K562 (cell line): ENCODE measurements around the gene MCMBP. TPM values are rescaled to one million over a fixed set of nuclear protein-coding genes. Genes with fewer than 3 reads are reported as not detected.

Source experiments
- ATAC-seq: fragments of 200-7000 bp; cut with Tn5 transposase; 3 replicates; pipeline ENCODE4 v1.9.1; 2020; ENCODE audit warnings: moderate library complexity
- BruUV-seq: library from RNA; stranded (reverse); fragments of 400-500 nt; replicated peaks from 2 replicates; lab custom pipeline; 2021; lab: Mats Ljungman, UMichigan
- CTCF ChIA-PET: fragments of 300-600 bp; formaldehyde crosslinking; extraction: SDS; loops from one replicate; lab custom pipeline; 2021; ENCODE audit warnings: low intra/inter-chr PET ratio; lab: Yijun Ruan, JAX
- POLR2A ChIA-PET: fragments of 300-600, 350-650 bp; sonication (Branson Sonifier 250); formaldehyde crosslinking; extraction: SDS; loops from one replicate; lab custom pipeline; 2021; ENCODE audit warnings: antibody characterized with exemption, inconsistent platforms; lab: Yijun Ruan, JAX
- DNase-seq, 4 experiments: peaks; one replicate each; pipeline versions ENCODE4 v3.0.0 to v3.0.0-alpha.2; 2011 to 2018; ENCODE audit warnings: low spot score in 3 of 4, mixed read lengths in 3 of 4; ENCODE audit errors: extremely low read depth in 1 of 4
- FAIRE-seq: peaks from 2 replicates; lab custom pipeline; 2011; peaks lifted over from hg19 to GRCh38; lab: Jason Lieb, UNC
- H2AFZ ChIP-seq: 2 replicates; pipeline ENCODE4 v1.6.0; 2011; ENCODE audit warnings: low read depth, low read length, control low read depth, inconsistent platforms
- H3K27ac ChIP-seq: fragments of 200-600 bp; 3 replicates; pipeline ENCODE4 v1.8.0; 2011; ENCODE audit warnings: low read depth, mild to moderate bottlenecking, control low read depth, inconsistent platforms, low read length, moderate library complexity, mixed read lengths; ENCODE audit errors: extremely low read depth
- H3K27me3 ChIP-seq, 2 experiments: fragments of 300-600 bp in 1 of 2; 2 replicates in 1 of 2; 3 replicates in 1 of 2; pipeline versions ENCODE4 v1.6.0 to v1.8.0; 2011; ENCODE audit warnings: inconsistent platforms in 2 of 2, low read length in 2 of 2, mild to moderate bottlenecking in 1 of 2, mixed read lengths in 1 of 2, moderate library complexity in 1 of 2; ENCODE audit not compliant: control insufficient read depth in 2 of 2, insufficient read depth in 2 of 2
- H3K36me3 ChIP-seq: fragments of 300-600 bp; 3 replicates; pipeline ENCODE4 v1.8.0; 2011; ENCODE audit warnings: mild to moderate bottlenecking, low read length, inconsistent platforms; ENCODE audit not compliant: control insufficient read depth, insufficient read depth
- H3K4me1 ChIP-seq, 2 experiments: fragments of 200-600 bp in 1 of 2; replicated peaks in 1 of 2; 2 replicates in 1 of 2; 3 replicates in 1 of 2; pipeline versions ENCODE4 v1.5.1 to v1.8.0; 2011; ENCODE audit warnings: inconsistent platforms in 2 of 2, low read length in 2 of 2, mild to moderate bottlenecking in 1 of 2, mixed read lengths in 1 of 2, moderate library complexity in 1 of 2; ENCODE audit not compliant: control insufficient read depth in 2 of 2, insufficient read depth in 2 of 2
- H3K4me2 ChIP-seq: 2 replicates; pipeline ENCODE4 v1.6.1; 2011; ENCODE audit warnings: low read length, control low read depth, inconsistent platforms, mixed read lengths; ENCODE audit not compliant: insufficient read depth
- H3K4me3 ChIP-seq: fragments of 200-600 bp; sonication (generic), shearing (Covaris generic); 2 replicates; pipeline ENCODE4 v1.5.1; 2016; ENCODE audit warnings: control low read depth, inconsistent platforms
- H3K79me2 ChIP-seq: fragments of 200-600 bp; 3 replicates; pipeline ENCODE4 v1.8.0; 2011; ENCODE audit warnings: low read length, inconsistent platforms; ENCODE audit not compliant: control insufficient read depth, insufficient read depth
- H3K9ac ChIP-seq, 2 experiments: 2 replicates each; pipeline versions ENCODE4 v1.6.0 to v1.6.1; 2011; ENCODE audit warnings: low read depth in 2 of 2, low read length in 2 of 2, control low read depth in 1 of 2, inconsistent platforms in 1 of 2, mild to moderate bottlenecking in 1 of 2, mixed read lengths in 1 of 2; ENCODE audit not compliant: insufficient read depth in 1 of 2
- H3K9me1 ChIP-seq: one replicate; pipeline ENCODE4 v1.6.0; 2011; ENCODE audit warnings: inconsistent platforms, mild to moderate bottlenecking, low read length, moderate library complexity; ENCODE audit not compliant: control insufficient read depth, insufficient read depth
- H3K9me3 ChIP-seq: replicated peaks from 2 replicates; pipeline ENCODE4 v1.5.1; 2011; ENCODE audit warnings: low read depth, low read length, inconsistent platforms; ENCODE audit not compliant: control insufficient read depth, insufficient read depth
- H4K20me1 ChIP-seq: replicated peaks from 2 replicates; pipeline ENCODE4 v1.6.1; 2011; ENCODE audit warnings: low read length, inconsistent platforms, mixed read lengths; ENCODE audit not compliant: control insufficient read depth, insufficient read depth
- ARID2 ChIP-seq: fragments of 450-650 bp; IDR thresholded peaks from 2 replicates; pipeline ENCODE4 v1.6.1; 2017; ENCODE audit warnings: antibody characterized with exemption, mild to moderate bottlenecking
- EGR1 ChIP-seq: fragments of 450-650 bp; conservative IDR thresholded peaks from 2 replicates; pipeline ENCODE4 v1.6.1; 2017; ENCODE audit warnings: mild to moderate bottlenecking
- ELF2 ChIP-seq: fragments of 250-450 bp; sonication (Bioruptor Pico); IDR thresholded peaks from 2 replicates; pipeline ENCODE4 v1.5.0; 2021; ENCODE audit warnings: mild to moderate bottlenecking
- GTF2A2 ChIP-seq: IDR thresholded peaks from 2 replicates; pipeline ENCODE4 v1.6.1; 2016; ENCODE audit warnings: mild to moderate bottlenecking, missing genetic modification characterization, missing compliant biosample characterization
- KAT2B ChIP-seq: IDR thresholded peaks from one replicate; pipeline ENCODE4 v1.6.1; 2012; ENCODE audit warnings: low read depth, mild to moderate bottlenecking, control low read depth, inconsistent platforms, low read length, moderate library complexity
- MEF2A ChIP-seq: IDR thresholded peaks from 2 replicates; pipeline ENCODE4 v1.6.1; 2011; ENCODE audit warnings: low read depth, mild to moderate bottlenecking, low read length, moderate library complexity; ENCODE audit not compliant: control insufficient read depth
- NCOA6 ChIP-seq: fragments of 450-650 bp; IDR thresholded peaks from 2 replicates; pipeline ENCODE4 v1.6.1; 2017; ENCODE audit warnings: mild to moderate bottlenecking
- PHF8 ChIP-seq: fragments of 200-600 bp; sonication (generic); IDR thresholded peaks from 2 replicates; pipeline ENCODE4 v1.6.1; 2012; ENCODE audit warnings: mixed run types, mild to moderate bottlenecking, inconsistent platforms, low read length, moderate library complexity, borderline replicate concordance
- RB1 ChIP-seq: fragments of 450-650 bp; IDR thresholded peaks from 2 replicates; pipeline ENCODE4 v1.6.1; 2017; ENCODE audit warnings: low read depth, mild to moderate bottlenecking
- RBBP5 ChIP-seq: fragments of 200-600 bp; sonication (generic); IDR thresholded peaks from 2 replicates; pipeline ENCODE4 v1.6.1; 2012; ENCODE audit warnings: borderline replicate concordance, mild to moderate bottlenecking, low read length, control low read depth, inconsistent platforms; ENCODE audit not compliant: insufficient read depth, poor library complexity, severe bottlenecking
- VEZF1 ChIP-seq: fragments of 200-800 bp; sonication (Bioruptor generic); IDR thresholded peaks from 2 replicates; pipeline ENCODE4 v1.6.1; 2017; ENCODE audit warnings: missing genetic modification characterization, missing compliant biosample characterization
- ZFP36 ChIP-seq: fragments of 150-350 bp; IDR thresholded peaks from 2 replicates; pipeline ENCODE4 v1.6.1; 2018; ENCODE audit warnings: low read length, low read depth; ENCODE audit not compliant: partially characterized antibody
- ZNF184 ChIP-seq: sonication (generic); formaldehyde crosslinking; IDR thresholded peaks from 2 replicates; pipeline ENCODE4 v1.5.0; 2020; ENCODE audit warnings: missing genetic modification reagents
- ZNF232 ChIP-seq: sonication (generic); formaldehyde crosslinking; IDR thresholded peaks from 2 replicates; pipeline ENCODE4 v1.8.0; 2022; ENCODE audit warnings: mild to moderate bottlenecking, missing genetic modification reagents
- WGBS: fragments of 100-300 bp; shearing (Covaris generic); methylation state at CpG from one replicate; pipeline ENCODE4 v1.1.6; 2016; ENCODE audit warnings: low coverage, mixed read lengths; ENCODE audit not compliant: insufficient coverage; ENCODE audit errors: missing lambda C conversion rate; 5-methylcytosine and 5-hydroxymethylcytosine counted together
- in situ Hi-C: fragments of 300-500 bp; cut with MboI; formaldehyde crosslinking; loops from 4 replicates; pipeline ENCODE4 v1.15.0; 2018; ENCODE audit warnings: inconsistent platforms, mixed read lengths
- intact Hi-C: fragments of 100-400 bp; cut with micrococcal nuclease; formaldehyde crosslinking; loops from 2 replicates; pipeline ENCODE4 v1.14.2; 2022
- polyA plus RNA-seq, 8 experiments: library from polyadenylated mRNA; depleted of rRNA in 4 of 8; stranded (reverse) in 5 of 8; unstranded in 3 of 8; fragments of >200 nt; fragmentation: Nextera tagmentation in 2 of 8; fragmentation: Illumina TruSeq in 1 of 8; extraction: Ambion mirVana in 2 of 8; extraction: Trizol in 1 of 8; gene quantifications; 2 replicates each; pipeline versions ENCODE4 v1.2.1 to v1.2.3, GENCODE V29; 2011 to 2014; ENCODE audit warnings: inconsistent platforms in 1 of 8, missing spikeins in 1 of 8
- total RNA-seq, 7 experiments: library from RNA; depleted of rRNA in 6 of 7; stranded (reverse); fragments of >200 nt in 6 of 7; fragmentation: Illumina TruSeq in 2 of 7; extraction: Trizol in 2 of 7; gene quantifications; 2 replicates each; pipeline versions ENCODE4 v1.2.1 to v1.2.3, GENCODE V29; 2011 to 2021; ENCODE audit warnings: low replicate concordance in 1 of 7
- TF ChIP-seq, protein P1 (sequence below): fragments of 450-650 bp; IDR thresholded peaks from 2 replicates; pipeline ENCODE4 v1.7.1; 2018; ENCODE audit warnings: mild to moderate bottlenecking, low read depth; ENCODE audit not compliant: partially characterized antibody
- TF ChIP-seq, protein P2 (sequence below): fragments of 250-450 bp; sonication (Bioruptor Pico); IDR thresholded peaks from 2 replicates; pipeline ENCODE4 v1.8.0; 2021; ENCODE audit warnings: borderline replicate concordance, mild to moderate bottlenecking, moderate library complexity; ENCODE audit not compliant: poor library complexity, severe bottlenecking

MCMBP gene
- total and polyA plus RNA-seq, 9 of the 15 experiments (the other 6 are each of a cell fraction or from before 2014, with no cell fraction given), result 11.2 to 74.3 (median 50.5) TPM

- TF ChIP-seq RB1, result peak; percentile 99
- TF ChIP-seq, protein P1, sequence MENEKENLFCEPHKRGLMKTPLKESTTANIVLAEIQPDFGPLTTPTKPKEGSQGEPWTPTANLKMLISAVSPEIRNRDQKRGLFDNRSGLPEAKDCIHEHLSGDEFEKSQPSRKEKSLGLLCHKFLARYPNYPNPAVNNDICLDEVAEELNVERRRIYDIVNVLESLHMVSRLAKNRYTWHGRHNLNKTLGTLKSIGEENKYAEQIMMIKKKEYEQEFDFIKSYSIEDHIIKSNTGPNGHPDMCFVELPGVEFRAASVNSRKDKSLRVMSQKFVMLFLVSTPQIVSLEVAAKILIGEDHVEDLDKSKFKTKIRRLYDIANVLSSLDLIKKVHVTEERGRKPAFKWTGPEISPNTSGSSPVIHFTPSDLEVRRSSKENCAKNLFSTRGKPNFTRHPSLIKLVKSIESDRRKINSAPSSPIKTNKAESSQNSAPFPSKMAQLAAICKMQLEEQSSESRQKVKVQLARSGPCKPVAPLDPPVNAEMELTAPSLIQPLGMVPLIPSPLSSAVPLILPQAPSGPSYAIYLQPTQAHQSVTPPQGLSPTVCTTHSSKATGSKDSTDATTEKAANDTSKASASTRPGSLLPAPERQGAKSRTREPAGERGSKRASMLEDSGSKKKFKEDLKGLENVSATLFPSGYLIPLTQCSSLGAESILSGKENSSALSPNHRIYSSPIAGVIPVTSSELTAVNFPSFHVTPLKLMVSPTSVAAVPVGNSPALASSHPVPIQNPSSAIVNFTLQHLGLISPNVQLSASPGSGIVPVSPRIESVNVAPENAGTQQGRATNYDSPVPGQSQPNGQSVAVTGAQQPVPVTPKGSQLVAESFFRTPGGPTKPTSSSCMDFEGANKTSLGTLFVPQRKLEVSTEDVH, result no peak
- TF ChIP-seq EGR1, result no peak
- peak; percentile 64 for TF ChIP-seq RBBP5
- TF ChIP-seq MEF2A, result no peak
- peak; percentile 65; the same call in 1 of the 2 replicates for TF ChIP-seq PHF8
Observed at GRCh38 chr10:119872610-119872859, at the start of gene MCMBP (continued).

DNA sequence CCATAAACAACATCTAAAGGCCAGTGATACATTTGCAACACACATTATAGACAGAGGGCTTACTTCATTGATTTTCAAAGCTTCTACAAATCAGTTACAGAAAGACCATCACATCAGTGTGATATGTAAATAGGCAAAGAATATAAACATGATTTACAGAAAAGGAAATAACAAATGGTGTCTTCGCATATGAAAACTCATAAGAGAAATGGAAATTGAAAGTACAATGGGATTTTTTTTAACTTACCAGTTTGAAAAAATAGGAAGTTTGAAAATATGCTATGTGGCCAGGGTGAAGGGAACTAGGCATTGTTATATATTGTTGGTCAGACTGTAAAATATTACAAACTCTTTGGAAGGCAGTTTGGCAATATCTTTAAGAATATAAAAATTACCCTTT is 47.2 kb upstream of the MCMBP start:
- Histone ChIP-seq H4K20me1 (no peaks in the 10 kb centered on the region), H3K27me3 (no peaks in the 10 kb centered on the region), H3K79me2 (no peaks in the 10 kb centered on the region), H3K27ac (no peak overlapping the region), H3K36me3 (peaks cover 68% of the 10 kb centered on the region), H3K4me2 (no peak overlapping the region), H3K4me1 (no peaks in the 10 kb centered on the region), H3K4me3 (no peak overlapping the region), H2AFZ (no peak overlapping the region), H3K9ac (no peak overlapping the region), H3K9me3 (no peaks in the 10 kb centered on the region), H3K9me1 (no peaks in the 10 kb centered on the region)
- POLR2A ChIA-PET, result interaction anchor here (0.9 kb wide), 1 partner anchor 40 kb away, joined by 3 read pairs; no protein-coding TSS in a partner anchor
- no peak for DNase-seq
- BruUV-seq, result no TSS peak
- CTCF ChIA-PET, result no interaction called here
- FAIRE-seq, result no peak
- 100% methylated on average over 1 of the region's 1 CpG for WGBS
- in situ Hi-C loops (no loop called here), intact Hi-C loops (loop anchor here (5.0 kb wide), 1 partner anchor 168 kb away; no protein-coding TSS in a partner anchor)
- ATAC-seq, result no peak
- no peak for TF ChIP-seq ZNF232 (CRISPR knock-in tag)
- TF ChIP-seq GTF2A2 (tag), result no peak
- TF ChIP-seq NCOA6, result no peak
- no peak for TF ChIP-seq VEZF1 (CRISPR knock-in tag)
- no peak for TF ChIP-seq ZFP36
- TF ChIP-seq ELF2 (CRISPR knock-in tag), result no peak
- TF ChIP-seq, protein P2, sequence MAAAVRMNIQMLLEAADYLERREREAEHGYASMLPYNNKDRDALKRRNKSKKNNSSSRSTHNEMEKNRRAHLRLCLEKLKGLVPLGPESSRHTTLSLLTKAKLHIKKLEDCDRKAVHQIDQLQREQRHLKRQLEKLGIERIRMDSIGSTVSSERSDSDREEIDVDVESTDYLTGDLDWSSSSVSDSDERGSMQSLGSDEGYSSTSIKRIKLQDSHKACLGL (CRISPR knock-in tag), result no peak
- TF ChIP-seq KAT2B, result no peak
- no peak for TF ChIP-seq ZNF184 (CRISPR knock-in tag)
- TF ChIP-seq ARID2, result no peak
